ENCODE measurements around the gene CDH20.

CDH20 gene

GRCh38 chr18:61572871-61573270 is 239.6 kb downstream of the CDH20 start:
- no peaks in the 10 kb centered on the region for H3K36me3 ChIP-seq (ENCODE audit: control insufficient read depth, insufficient read depth, low read length)

GRCh38 chr18:61574665-61575064 is 241.4 kb downstream of the CDH20 start:
- Histone ChIP-seq H3K9me3 (ENCODE audit: control insufficient read depth, insufficient read depth, low read length) (no peaks in the 10 kb centered on the region), H3K27ac (ENCODE audit: low read depth, low read length) (no peak overlapping the region)

More at GRCh38 chr18:61572871-61573270, 239.6 kb downstream of the CDH20 start:
- Histone ChIP-seq H3K9ac (ENCODE audit: low read depth, low read length) (no peak overlapping the region), H3K9me3 (ENCODE audit: control insufficient read depth, insufficient read depth, low read length) (no peaks in the 10 kb centered on the region), H3K4me3 (ENCODE audit: low read depth, low read length) (no peak overlapping the region), H3K27me3 (ENCODE audit: control insufficient read depth, insufficient read depth, low read length) (no peaks in the 10 kb centered on the region), H3K4me1 (ENCODE audit: control insufficient read depth, insufficient read depth, low read length) (peaks cover 4% of the 10 kb centered on the region; the same call in 1 of the 2 replicates), H3K27ac (ENCODE audit: low read depth, low read length) (no peak overlapping the region)

GRCh38 chr18:61575419-61575818 is 242.2 kb downstream of the CDH20 start:
- H3K4me3 ChIP-seq (ENCODE audit: low read depth, low read length) = no peak overlapping the region
- H3K4me1 ChIP-seq (ENCODE audit: control insufficient read depth, insufficient read depth, low read length) = no peaks in the 10 kb centered on the region
- no peaks in the 10 kb centered on the region for H3K27me3 ChIP-seq (ENCODE audit: control insufficient read depth, insufficient read depth, low read length)
- H3K9ac ChIP-seq (ENCODE audit: low read depth, low read length) = no peak overlapping the region
- H3K9me3 ChIP-seq (ENCODE audit: control insufficient read depth, insufficient read depth, low read length) = no peaks in the 10 kb centered on the region
- no peaks in the 10 kb centered on the region for H3K36me3 ChIP-seq (ENCODE audit: control insufficient read depth, insufficient read depth, low read length)
- H3K27ac ChIP-seq (ENCODE audit: low read depth, low read length) = no peak overlapping the region

More at GRCh38 chr18:61574665-61575064, 241.4 kb downstream of the CDH20 start:
- no peaks in the 10 kb centered on the region for H3K36me3 ChIP-seq (ENCODE audit: control insufficient read depth, insufficient read depth, low read length)
- H3K4me3 ChIP-seq (ENCODE audit: low read depth, low read length) = no peak overlapping the region
- H3K4me1 ChIP-seq (ENCODE audit: control insufficient read depth, insufficient read depth, low read length) = no peaks in the 10 kb centered on the region
- no peaks in the 10 kb centered on the region for H3K27me3 ChIP-seq (ENCODE audit: control insufficient read depth, insufficient read depth, low read length)
- H3K9ac ChIP-seq (ENCODE audit: low read depth, low read length) = no peak overlapping the region

GRCh38 chr18:61578846-61579245 is 245.6 kb downstream of the CDH20 start:
- Histone ChIP-seq H3K36me3 (ENCODE audit: control insufficient read depth, insufficient read depth, low read length) (no peaks in the 10 kb centered on the region), H3K27ac (ENCODE audit: low read depth, low read length) (no peak overlapping the region), H3K4me1 (ENCODE audit: control insufficient read depth, insufficient read depth, low read length) (peaks cover 4% of the 10 kb centered on the region; the same call in 1 of the 2 replicates), H3K9me3 (ENCODE audit: control insufficient read depth, insufficient read depth, low read length) (no peaks in the 10 kb centered on the region), H3K9ac (ENCODE audit: low read depth, low read length) (no peak overlapping the region), H3K27me3 (ENCODE audit: control insufficient read depth, insufficient read depth, low read length) (peaks cover 13% of the 10 kb centered on the region), H3K4me3 (ENCODE audit: low read depth, low read length) (no peak overlapping the region)

- Histone ChIP-seq H3K36me3 (ENCODE audit: control insufficient read depth, insufficient read depth, low read length) (no peaks in the 10 kb centered on the region), H3K27me3 (ENCODE audit: control insufficient read depth, insufficient read depth, low read length) (peaks cover 13% of the 10 kb centered on the region), H3K27ac (ENCODE audit: low read depth, low read length) (no peak overlapping the region), H3K9me3 (ENCODE audit: control insufficient read depth, insufficient read depth, low read length) (no peaks in the 10 kb centered on the region), H3K9ac (ENCODE audit: low read depth, low read length) (no peak overlapping the region), H3K4me3 (ENCODE audit: low read depth, low read length) (no peak overlapping the region), H3K4me1 (ENCODE audit: control insufficient read depth, insufficient read depth, low read length) (peaks cover 4% of the 10 kb centered on the region; the same call in 1 of the 2 replicates)
Observed at GRCh38 chr18:61579581-61579980, 246.4 kb downstream of the CDH20 start.

- Histone ChIP-seq H3K27me3 (ENCODE audit: control insufficient read depth, insufficient read depth, low read length) (peaks cover 13% of the 10 kb centered on the region), H3K27ac (ENCODE audit: low read depth, low read length) (no peak overlapping the region), H3K9me3 (ENCODE audit: control insufficient read depth, insufficient read depth, low read length) (no peaks in the 10 kb centered on the region)
Observed at GRCh38 chr18:61580046-61580445, 246.8 kb downstream of the CDH20 start.

GRCh38 chr18:61581578-61582201 is 248.5 kb downstream of the CDH20 start:
- H3K9me3 ChIP-seq (ENCODE audit: control insufficient read depth, insufficient read depth, low read length) = no peaks in the 10 kb centered on the region
- H3K27me3 ChIP-seq (ENCODE audit: control insufficient read depth, insufficient read depth, low read length) = peaks cover 13% of the 10 kb centered on the region
- peak overlapping the region; percentile 66 for H3K4me3 ChIP-seq (ENCODE audit: low read depth, low read length)
- H3K9ac ChIP-seq (ENCODE audit: low read depth, low read length) = no peak overlapping the region
- H3K4me1 ChIP-seq (ENCODE audit: control insufficient read depth, insufficient read depth, low read length) = peaks cover 4% of the 10 kb centered on the region; the same call in 1 of the 2 replicates
- peak overlapping the region; percentile 42 for H3K27ac ChIP-seq (ENCODE audit: low read depth, low read length)
- H3K36me3 ChIP-seq (ENCODE audit: control insufficient read depth, insufficient read depth, low read length) = no peaks in the 10 kb centered on the region

More at GRCh38 chr18:61580046-61580445, 246.8 kb downstream of the CDH20 start:
- peaks cover 4% of the 10 kb centered on the region; the same call in 1 of the 2 replicates for H3K4me1 ChIP-seq (ENCODE audit: control insufficient read depth, insufficient read depth, low read length)
- no peak overlapping the region for H3K4me3 ChIP-seq (ENCODE audit: low read depth, low read length)
- H3K9ac ChIP-seq (ENCODE audit: low read depth, low read length) = no peak overlapping the region
- H3K36me3 ChIP-seq (ENCODE audit: control insufficient read depth, insufficient read depth, low read length) = no peaks in the 10 kb centered on the region

- Histone ChIP-seq H3K4me3 (ENCODE audit: low read depth, low read length) (peak overlapping the region; percentile 66), H3K4me1 (ENCODE audit: control insufficient read depth, insufficient read depth, low read length) (peaks cover 4% of the 10 kb centered on the region; the same call in 1 of the 2 replicates), H3K27ac (ENCODE audit: low read depth, low read length) (no peak overlapping the region), H3K9me3 (ENCODE audit: control insufficient read depth, insufficient read depth, low read length) (no peaks in the 10 kb centered on the region), H3K36me3 (ENCODE audit: control insufficient read depth, insufficient read depth, low read length) (no peaks in the 10 kb centered on the region), H3K27me3 (ENCODE audit: control insufficient read depth, insufficient read depth, low read length) (peaks cover 13% of the 10 kb centered on the region), H3K9ac (ENCODE audit: low read depth, low read length) (no peak overlapping the region)
Observed at GRCh38 chr18:61582202-61582710, 249.0 kb downstream of the CDH20 start.

GRCh38 chr18:61583548-61583947 is 250.3 kb downstream of the CDH20 start:
- peaks cover 13% of the 10 kb centered on the region for H3K27me3 ChIP-seq (ENCODE audit: control insufficient read depth, insufficient read depth, low read length)
- peaks cover 4% of the 10 kb centered on the region; the same call in 1 of the 2 replicates for H3K4me1 ChIP-seq (ENCODE audit: control insufficient read depth, insufficient read depth, low read length)
- no peak overlapping the region for H3K27ac ChIP-seq (ENCODE audit: low read depth, low read length)
- no peak overlapping the region for H3K4me3 ChIP-seq (ENCODE audit: low read depth, low read length)
- no peak overlapping the region for H3K9ac ChIP-seq (ENCODE audit: low read depth, low read length)
- H3K9me3 ChIP-seq (ENCODE audit: control insufficient read depth, insufficient read depth, low read length) = no peaks in the 10 kb centered on the region
- no peaks in the 10 kb centered on the region for H3K36me3 ChIP-seq (ENCODE audit: control insufficient read depth, insufficient read depth, low read length)

- Histone ChIP-seq H3K4me1 (ENCODE audit: control insufficient read depth, insufficient read depth, low read length) (no peaks in the 10 kb centered on the region), H3K27ac (ENCODE audit: low read depth, low read length) (no peak overlapping the region), H3K9ac (ENCODE audit: low read depth, low read length) (no peak overlapping the region), H3K36me3 (ENCODE audit: control insufficient read depth, insufficient read depth, low read length) (no peaks in the 10 kb centered on the region), H3K27me3 (ENCODE audit: control insufficient read depth, insufficient read depth, low read length) (peaks cover 5% of the 10 kb centered on the region), H3K4me3 (ENCODE audit: low read depth, low read length) (no peak overlapping the region), H3K9me3 (ENCODE audit: control insufficient read depth, insufficient read depth, low read length) (no peaks in the 10 kb centered on the region)
Observed at GRCh38 chr18:61587865-61588264, 254.6 kb downstream of the CDH20 start.

- Histone ChIP-seq H3K9me3 (ENCODE audit: control insufficient read depth, insufficient read depth, low read length) (no peaks in the 10 kb centered on the region), H3K27ac (ENCODE audit: low read depth, low read length) (no peak overlapping the region), H3K36me3 (ENCODE audit: control insufficient read depth, insufficient read depth, low read length) (no peaks in the 10 kb centered on the region), H3K4me1 (ENCODE audit: control insufficient read depth, insufficient read depth, low read length) (no peaks in the 10 kb centered on the region), H3K27me3 (ENCODE audit: control insufficient read depth, insufficient read depth, low read length) (no peaks in the 10 kb centered on the region), H3K4me3 (ENCODE audit: low read depth, low read length) (no peak overlapping the region), H3K9ac (ENCODE audit: low read depth, low read length) (no peak overlapping the region)
Observed at GRCh38 chr18:61589053-61589723, 256.0 kb downstream of the CDH20 start.

All from HUES48 (cell line).